ENCODE measurements around the gene BMP8A. TPM values are rescaled to one million over a fixed set of nuclear protein-coding genes. Genes with fewer than 3 reads are reported as not detected.
"Not testable (repeated sequence)": the region's sequence is repeated elsewhere in the genome, so short reads cannot be mapped to it uniquely, and the experiment has no call there.

The BMP8A gene, protein sequence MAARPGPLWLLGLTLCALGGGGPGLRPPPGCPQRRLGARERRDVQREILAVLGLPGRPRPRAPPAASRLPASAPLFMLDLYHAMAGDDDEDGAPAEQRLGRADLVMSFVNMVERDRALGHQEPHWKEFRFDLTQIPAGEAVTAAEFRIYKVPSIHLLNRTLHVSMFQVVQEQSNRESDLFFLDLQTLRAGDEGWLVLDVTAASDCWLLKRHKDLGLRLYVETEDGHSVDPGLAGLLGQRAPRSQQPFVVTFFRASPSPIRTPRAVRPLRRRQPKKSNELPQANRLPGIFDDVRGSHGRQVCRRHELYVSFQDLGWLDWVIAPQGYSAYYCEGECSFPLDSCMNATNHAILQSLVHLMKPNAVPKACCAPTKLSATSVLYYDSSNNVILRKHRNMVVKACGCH
- total RNA-seq (1 to 10 TPM; 3.0 to 3.5 TPM), polyA plus RNA-seq (ENCODE audit: insufficient read length in 2 of 2) (1 to 10 TPM; 4.7 to 5.0 TPM)
- long read RNA-seq, donor 1, partial matches to known transcripts, result 0 of 3 reads
- long read RNA-seq, donor 1, other reads (novel, unspliced or antisense), result 0 of 3 reads
- long read RNA-seq, donor 2, result 0 reads
- long read RNA-seq, donor 3, partial matches to known transcripts, result 5 of 6 reads
- long read RNA-seq, donor 3, other reads (novel, unspliced or antisense), result 0 of 6 reads
- long read RNA-seq, donor 4, result 0 reads

GRCh38 chr1:39491146-39491921 is at the start of gene BMP8A:
BMP8A (plus strand) TSS chr1:39491636; CDS start chr1:39491992, 356 bp downstream.
- H3K27ac ChIP-seq (ENCODE audit: low read depth, low read length), result no peak within 1 kb of the TSS
- H3K4me3 ChIP-seq (ENCODE audit: low read depth, low read length), result no peak within 1 kb of the TSS
- no peaks in the 10 kb centered on the region for H3K9me3 ChIP-seq (ENCODE audit: control insufficient read depth, insufficient read depth, low read length)
- peaks cover 13% of the 10 kb centered on the region for H3K36me3 ChIP-seq (ENCODE audit: control insufficient read depth, insufficient read depth, low read length)
- peaks cover 14% of the 10 kb centered on the region for H3K27me3 ChIP-seq (ENCODE audit: control insufficient read depth, insufficient read depth, low read length)
- WGBS (ENCODE audit: insufficient coverage), result under 1% methylated on average over 112 of the region's 112 CpGs
- peaks cover 28% of the 10 kb centered on the region for H3K4me1 ChIP-seq (ENCODE audit: control insufficient read depth, insufficient read depth, low read length)
- DNase-seq (ENCODE audit: low read depth in 4 of 6, low spot score in 6 of 6), result peak in 2 of 6 donors; percentile 58 to 63

DNA sequence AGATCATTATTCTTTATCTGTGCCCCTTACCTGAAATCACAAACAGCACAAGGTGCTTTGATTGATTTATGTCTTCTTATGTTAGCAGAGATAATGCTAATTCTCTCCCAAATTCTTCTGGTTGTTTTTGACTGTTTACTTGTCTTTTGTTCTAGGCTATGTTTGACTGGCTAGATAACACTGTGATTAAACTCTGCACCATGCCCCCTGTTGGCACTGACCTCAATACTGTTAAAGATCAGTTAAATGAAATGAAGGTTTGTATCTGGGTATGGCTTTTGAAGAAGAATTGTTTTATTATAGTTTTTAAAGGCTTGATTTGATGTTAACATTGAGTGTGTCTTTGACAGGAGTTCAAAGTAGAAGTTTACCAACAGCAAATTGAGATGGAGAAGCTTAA is 49.6 kb upstream of the BMP8A start:
- peaks cover 20% of the 10 kb centered on the region for H3K36me3 ChIP-seq (ENCODE audit: control insufficient read depth, insufficient read depth, low read length)
- no peak overlapping the region for H3K27ac ChIP-seq (ENCODE audit: low read depth, low read length)
- H3K4me3 ChIP-seq (ENCODE audit: low read depth, low read length), result no peak overlapping the region
- DNase-seq (ENCODE audit: low read depth in 4 of 6, low spot score in 6 of 6), result no peak
- H3K27me3 ChIP-seq (ENCODE audit: control insufficient read depth, insufficient read depth, low read length), result no peaks in the 10 kb centered on the region
- peaks cover 8% of the 10 kb centered on the region for H3K4me1 ChIP-seq (ENCODE audit: control insufficient read depth, insufficient read depth, low read length)
- H3K9me3 ChIP-seq (ENCODE audit: control insufficient read depth, insufficient read depth, low read length), result no peaks in the 10 kb centered on the region

- no peak overlapping the region for H3K27ac ChIP-seq (ENCODE audit: low read depth, low read length)
- no peaks in the 10 kb centered on the region for H3K4me1 ChIP-seq (ENCODE audit: control insufficient read depth, insufficient read depth, low read length)
- no peak for DNase-seq (ENCODE audit: low read depth in 4 of 6, low spot score in 6 of 6)
- H3K27me3 ChIP-seq (ENCODE audit: control insufficient read depth, insufficient read depth, low read length), result no peaks in the 10 kb centered on the region
- no peak overlapping the region for H3K4me3 ChIP-seq (ENCODE audit: low read depth, low read length)
- WGBS (ENCODE audit: insufficient coverage), result no CpG with 5 or more reads among the region's 2 CpGs
- H3K9me3 ChIP-seq (ENCODE audit: control insufficient read depth, insufficient read depth, low read length), result no peaks in the 10 kb centered on the region
- peaks cover 29% of the 10 kb centered on the region for H3K36me3 ChIP-seq (ENCODE audit: control insufficient read depth, insufficient read depth, low read length)
Measured at GRCh38 chr1:39445573-39445972, 45.9 kb upstream of the BMP8A start.

- WGBS (ENCODE audit: insufficient coverage), result no CpG with 5 or more reads among the region's 5 CpGs
- no peaks in the 10 kb centered on the region for H3K9me3 ChIP-seq (ENCODE audit: control insufficient read depth, insufficient read depth, low read length)
- no peaks in the 10 kb centered on the region for H3K4me1 ChIP-seq (ENCODE audit: control insufficient read depth, insufficient read depth, low read length)
- no peaks in the 10 kb centered on the region for H3K27me3 ChIP-seq (ENCODE audit: control insufficient read depth, insufficient read depth, low read length)
- H3K36me3 ChIP-seq (ENCODE audit: control insufficient read depth, insufficient read depth, low read length), result peaks cover 32% of the 10 kb centered on the region
- H3K27ac ChIP-seq (ENCODE audit: low read depth, low read length), result peak overlapping the region; percentile 27
- DNase-seq (ENCODE audit: low read depth in 4 of 6, low spot score in 6 of 6), result peak in 5 of 6 donors; percentile 35 to 84 (median 59)
- H3K4me3 ChIP-seq (ENCODE audit: low read depth, low read length), result no peak overlapping the region
Measured at GRCh38 chr1:39446986-39447567, 44.4 kb upstream of the BMP8A start.

DNA sequence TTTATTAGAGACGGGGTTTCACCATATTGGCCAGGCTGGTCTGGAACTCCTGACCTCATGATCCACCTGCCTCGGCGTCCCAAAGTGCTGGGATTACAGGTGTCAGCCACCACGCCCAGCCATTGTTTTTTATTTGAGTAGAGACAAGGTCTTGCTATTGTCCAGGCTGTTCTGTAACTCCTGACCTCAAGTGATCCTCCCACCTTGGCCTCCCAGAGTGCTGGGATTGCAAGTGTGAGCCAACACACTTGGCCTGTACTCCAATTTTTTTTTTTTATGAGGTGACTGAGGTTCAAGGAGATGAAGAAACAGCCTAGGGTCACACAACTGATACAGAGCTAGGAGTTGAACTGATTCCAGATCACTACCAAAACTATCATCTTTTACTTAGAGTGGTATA is 41.4 kb upstream of the BMP8A start:
- not testable (repeated sequence) for DNase-seq (ENCODE audit: low read depth in 4 of 6, low spot score in 6 of 6); H3K4me1 ChIP-seq (ENCODE audit: control insufficient read depth, insufficient read depth, low read length); H3K27ac ChIP-seq (ENCODE audit: low read depth, low read length); H3K4me3 ChIP-seq (ENCODE audit: low read depth, low read length); H3K9me3 ChIP-seq (ENCODE audit: control insufficient read depth, insufficient read depth, low read length); H3K27me3 ChIP-seq (ENCODE audit: control insufficient read depth, insufficient read depth, low read length)
- peaks cover 48% of the 10 kb centered on the region for H3K36me3 ChIP-seq (ENCODE audit: control insufficient read depth, insufficient read depth, low read length)
- 95% methylated on average over 3 of the region's 4 CpGs for WGBS (ENCODE audit: insufficient coverage)

DNA sequence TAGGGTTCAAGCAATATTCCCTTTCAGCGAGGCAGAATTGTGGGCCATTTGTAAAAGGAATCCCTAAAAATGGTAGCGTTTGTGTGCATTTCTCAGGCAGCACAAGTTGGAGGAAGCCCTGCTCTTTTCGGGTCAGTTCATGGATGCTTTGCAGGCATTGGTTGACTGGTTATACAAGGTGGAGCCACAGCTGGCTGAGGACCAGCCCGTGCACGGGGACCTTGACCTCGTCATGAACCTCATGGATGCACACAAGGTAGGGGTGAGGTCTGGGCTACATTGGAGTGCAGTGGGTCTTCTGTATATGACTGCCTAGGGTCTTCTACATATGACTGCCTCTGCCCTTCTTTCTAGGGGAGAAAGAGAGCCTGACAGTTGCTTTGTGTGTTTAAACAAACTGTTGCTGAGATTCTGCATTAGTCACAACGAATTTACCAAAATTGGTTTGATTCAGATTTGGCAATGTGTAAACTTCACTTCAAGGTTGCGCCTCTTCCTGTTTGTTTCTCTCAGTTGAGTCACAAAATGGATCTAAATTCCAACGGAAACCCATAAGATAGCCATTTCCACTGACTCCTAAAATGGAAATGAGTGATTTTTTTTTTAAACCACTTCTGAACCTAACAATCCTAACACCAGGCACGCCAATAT is 40.4 kb upstream of the BMP8A start:
- WGBS (ENCODE audit: insufficient coverage), result 92% methylated on average over 6 of the region's 10 CpGs
- H3K27ac ChIP-seq (ENCODE audit: low read depth, low read length), result no peak overlapping the region

DNA sequence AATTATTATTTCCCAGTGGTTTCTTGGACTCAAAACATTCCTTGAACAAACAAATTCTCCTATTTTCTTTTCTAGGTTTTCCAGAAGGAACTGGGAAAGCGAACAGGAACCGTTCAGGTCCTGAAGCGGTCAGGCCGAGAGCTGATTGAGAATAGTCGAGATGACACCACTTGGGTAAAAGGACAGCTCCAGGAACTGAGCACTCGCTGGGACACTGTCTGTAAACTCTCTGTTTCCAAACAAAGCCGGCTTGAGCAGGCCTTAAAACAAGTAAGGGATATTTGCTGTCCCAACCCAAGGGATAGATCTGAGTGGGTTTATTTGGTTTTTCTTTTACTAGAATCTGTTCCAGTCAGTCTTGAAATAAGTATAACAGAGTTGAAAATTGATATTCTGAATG is 39.4 kb upstream of the BMP8A start:
- no peak overlapping the region for H3K27ac ChIP-seq (ENCODE audit: low read depth, low read length)

More for the DNA sequence above, 40.4 kb upstream of the BMP8A start:
- Histone ChIP-seq H3K9me3 (ENCODE audit: control insufficient read depth, insufficient read depth, low read length) (no peaks in the 10 kb centered on the region), H3K4me3 (ENCODE audit: low read depth, low read length) (no peak overlapping the region), H3K27me3 (ENCODE audit: control insufficient read depth, insufficient read depth, low read length) (no peaks in the 10 kb centered on the region), H3K4me1 (ENCODE audit: control insufficient read depth, insufficient read depth, low read length) (peaks cover 3% of the 10 kb centered on the region), H3K36me3 (ENCODE audit: control insufficient read depth, insufficient read depth, low read length) (peaks cover 56% of the 10 kb centered on the region)
- no peak for DNase-seq (ENCODE audit: low read depth in 4 of 6, low spot score in 6 of 6)

GRCh38 chr1:39452540-39452939 is 38.9 kb upstream of the BMP8A start:
- Histone ChIP-seq H3K36me3 (ENCODE audit: control insufficient read depth, insufficient read depth, low read length) (peaks cover 69% of the 10 kb centered on the region), H3K4me1 (ENCODE audit: control insufficient read depth, insufficient read depth, low read length) (peaks cover 3% of the 10 kb centered on the region), H3K9me3 (ENCODE audit: control insufficient read depth, insufficient read depth, low read length) (no peaks in the 10 kb centered on the region), H3K27ac (ENCODE audit: low read depth, low read length) (no peak overlapping the region), H3K4me3 (ENCODE audit: low read depth, low read length) (no peak overlapping the region), H3K27me3 (ENCODE audit: control insufficient read depth, insufficient read depth, low read length) (no peaks in the 10 kb centered on the region)
- DNase-seq (ENCODE audit: low read depth in 4 of 6, low spot score in 6 of 6), result no peak
- 67% methylated on average over 3 of the region's 5 CpGs for WGBS (ENCODE audit: insufficient coverage)

More for the DNA sequence above, 39.4 kb upstream of the BMP8A start:
- H3K27me3 ChIP-seq (ENCODE audit: control insufficient read depth, insufficient read depth, low read length), result no peaks in the 10 kb centered on the region
- DNase-seq (ENCODE audit: low read depth in 4 of 6, low spot score in 6 of 6), result no peak
- H3K36me3 ChIP-seq (ENCODE audit: control insufficient read depth, insufficient read depth, low read length), result peaks cover 65% of the 10 kb centered on the region
- H3K4me3 ChIP-seq (ENCODE audit: low read depth, low read length), result no peak overlapping the region
- H3K4me1 ChIP-seq (ENCODE audit: control insufficient read depth, insufficient read depth, low read length), result peaks cover 3% of the 10 kb centered on the region
- no peaks in the 10 kb centered on the region for H3K9me3 ChIP-seq (ENCODE audit: control insufficient read depth, insufficient read depth, low read length)
- 83% methylated on average over 6 of the region's 7 CpGs for WGBS (ENCODE audit: insufficient coverage)

- no peak overlapping the region for H3K27ac ChIP-seq (ENCODE audit: low read depth, low read length)
- peaks cover 76% of the 10 kb centered on the region for H3K36me3 ChIP-seq (ENCODE audit: control insufficient read depth, insufficient read depth, low read length)
- peaks cover 3% of the 10 kb centered on the region for H3K4me1 ChIP-seq (ENCODE audit: control insufficient read depth, insufficient read depth, low read length)
- H3K4me3 ChIP-seq (ENCODE audit: low read depth, low read length), result no peak overlapping the region
- H3K9me3 ChIP-seq (ENCODE audit: control insufficient read depth, insufficient read depth, low read length), result no peaks in the 10 kb centered on the region
- no peaks in the 10 kb centered on the region for H3K27me3 ChIP-seq (ENCODE audit: control insufficient read depth, insufficient read depth, low read length)
- WGBS (ENCODE audit: insufficient coverage), result no CpG with 5 or more reads among the region's 8 CpGs
- DNase-seq (ENCODE audit: low read depth in 4 of 6, low spot score in 6 of 6), result peak in 1 of 6 donors; percentile 30
Measured at GRCh38 chr1:39453603-39454002, 37.8 kb upstream of the BMP8A start.
